ENCODE data around the gene NUCB2.
A peak's percentile ranks its signal among the peaks of the same experiment; 100 is the strongest.
"Not testable (repeated sequence)": the region's sequence is repeated elsewhere in the genome, so short reads cannot be mapped to it uniquely, and the experiment has no call there.

The NUCB2 gene

DNA sequence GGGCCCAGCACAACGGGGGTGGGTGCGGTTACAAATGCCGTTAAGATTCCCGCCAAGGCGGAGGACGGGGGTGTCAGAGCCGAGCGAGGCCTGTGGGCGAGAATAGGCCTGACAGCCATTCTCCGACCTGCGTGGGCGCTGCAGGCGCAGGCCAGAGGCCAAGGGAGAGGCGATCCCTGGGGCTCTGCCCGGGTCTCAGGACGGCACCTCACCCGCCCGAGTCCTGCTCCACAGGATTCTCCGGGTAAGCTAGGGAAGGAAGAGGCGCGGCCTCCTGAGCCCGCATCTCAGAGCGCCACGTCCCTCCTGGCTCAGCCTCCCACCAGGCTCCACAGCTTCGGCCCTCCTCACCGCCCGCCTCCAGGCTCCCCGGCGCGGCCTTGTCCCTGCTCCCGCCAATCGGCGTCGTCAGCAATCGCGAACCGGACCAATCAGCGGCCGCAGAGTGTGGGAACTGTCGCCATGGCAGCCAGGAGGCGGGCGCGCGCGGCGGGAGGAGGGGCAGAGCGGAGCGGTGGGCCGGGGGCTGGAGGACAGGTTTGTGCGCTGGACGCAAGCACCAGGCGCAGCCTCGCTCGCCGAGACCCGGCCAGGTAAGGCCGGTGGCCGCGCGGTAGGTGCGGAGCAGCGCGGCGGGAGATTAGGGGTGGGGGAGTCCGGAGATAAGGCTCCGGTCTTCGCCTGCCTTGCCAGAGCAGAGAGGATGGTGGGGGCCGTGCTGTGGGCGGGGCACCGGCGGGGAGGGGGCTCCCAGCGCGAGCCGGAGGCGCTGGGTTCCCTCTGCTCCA, at the start of gene NUCB2:
NUCB2 (plus strand) TSS at position 504 of the 788 bp plus-strand sequence. CDS start 18,585 bp downstream, outside the sequence.
- DNase-seq = peak; percentile 93 to 98

DNA sequence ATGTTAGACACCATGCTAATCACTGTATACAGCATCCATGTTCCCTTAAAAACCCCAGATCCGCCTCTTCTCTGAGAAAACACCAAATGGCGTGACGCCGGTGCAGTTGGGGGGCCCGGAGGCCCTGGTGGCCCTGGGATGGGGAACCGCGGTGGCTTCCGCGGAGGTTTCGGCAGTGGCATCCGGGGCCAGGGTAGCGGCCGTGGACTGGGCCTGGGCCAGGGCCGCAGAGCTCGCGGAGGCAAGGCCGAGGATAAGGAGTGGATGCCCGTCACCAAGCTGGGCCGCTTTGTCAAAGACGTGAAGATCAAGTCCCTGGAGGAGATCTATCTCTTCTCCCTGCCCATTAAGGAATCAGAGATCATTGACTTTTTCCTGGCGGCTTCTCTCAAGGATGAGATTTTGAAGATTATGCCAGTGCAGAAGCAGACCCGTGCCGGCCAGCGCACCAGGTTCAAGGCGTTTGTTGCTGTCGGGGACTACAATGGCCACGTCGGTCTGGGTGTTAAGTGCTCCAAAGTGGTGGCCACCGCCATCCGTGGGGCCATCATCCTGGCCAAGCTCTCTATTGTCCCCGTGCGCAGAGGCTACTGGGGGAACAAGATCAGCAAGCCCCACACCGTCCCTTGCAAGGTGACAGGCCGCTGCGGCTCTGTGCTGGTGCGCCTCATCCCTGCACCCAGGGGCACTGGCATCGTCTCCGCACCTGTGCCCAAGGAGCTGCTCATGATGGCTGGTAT, 48.2 kb upstream of the NUCB2 start:
- not testable (repeated sequence) for DNase-seq

DNA sequence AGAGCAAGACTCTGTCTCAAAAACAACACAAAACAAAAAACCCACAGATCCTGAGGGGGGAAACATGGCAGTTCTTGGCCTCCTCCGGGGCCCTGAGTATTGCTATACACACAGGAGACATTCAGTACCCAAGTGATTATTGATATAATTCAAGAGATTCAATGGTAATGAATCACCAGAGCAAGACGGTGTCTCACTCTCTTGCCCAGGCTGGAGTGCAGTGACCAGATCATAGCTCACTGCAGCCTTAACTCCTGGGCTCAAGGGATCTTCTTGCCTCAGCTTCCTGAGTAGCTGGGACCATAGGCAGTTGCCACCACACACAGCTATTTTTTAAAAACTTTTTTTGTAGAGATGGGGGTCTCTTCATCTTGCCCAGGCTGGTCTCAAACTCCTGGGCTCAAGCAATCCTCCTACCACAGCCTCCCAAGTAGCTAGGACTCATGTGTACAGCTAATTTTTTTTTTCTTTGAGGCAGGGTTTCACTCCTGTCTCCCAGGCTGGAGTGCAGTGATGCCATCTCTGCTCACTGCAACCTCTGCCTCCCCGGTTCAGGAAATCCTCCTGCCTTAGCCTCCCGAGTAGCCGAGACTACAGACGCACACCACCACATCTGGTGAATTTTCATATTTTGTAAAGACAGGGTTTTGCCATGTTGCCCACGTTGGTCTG, 46.9 kb upstream of the NUCB2 start:
- DNase-seq = no peak

DNA sequence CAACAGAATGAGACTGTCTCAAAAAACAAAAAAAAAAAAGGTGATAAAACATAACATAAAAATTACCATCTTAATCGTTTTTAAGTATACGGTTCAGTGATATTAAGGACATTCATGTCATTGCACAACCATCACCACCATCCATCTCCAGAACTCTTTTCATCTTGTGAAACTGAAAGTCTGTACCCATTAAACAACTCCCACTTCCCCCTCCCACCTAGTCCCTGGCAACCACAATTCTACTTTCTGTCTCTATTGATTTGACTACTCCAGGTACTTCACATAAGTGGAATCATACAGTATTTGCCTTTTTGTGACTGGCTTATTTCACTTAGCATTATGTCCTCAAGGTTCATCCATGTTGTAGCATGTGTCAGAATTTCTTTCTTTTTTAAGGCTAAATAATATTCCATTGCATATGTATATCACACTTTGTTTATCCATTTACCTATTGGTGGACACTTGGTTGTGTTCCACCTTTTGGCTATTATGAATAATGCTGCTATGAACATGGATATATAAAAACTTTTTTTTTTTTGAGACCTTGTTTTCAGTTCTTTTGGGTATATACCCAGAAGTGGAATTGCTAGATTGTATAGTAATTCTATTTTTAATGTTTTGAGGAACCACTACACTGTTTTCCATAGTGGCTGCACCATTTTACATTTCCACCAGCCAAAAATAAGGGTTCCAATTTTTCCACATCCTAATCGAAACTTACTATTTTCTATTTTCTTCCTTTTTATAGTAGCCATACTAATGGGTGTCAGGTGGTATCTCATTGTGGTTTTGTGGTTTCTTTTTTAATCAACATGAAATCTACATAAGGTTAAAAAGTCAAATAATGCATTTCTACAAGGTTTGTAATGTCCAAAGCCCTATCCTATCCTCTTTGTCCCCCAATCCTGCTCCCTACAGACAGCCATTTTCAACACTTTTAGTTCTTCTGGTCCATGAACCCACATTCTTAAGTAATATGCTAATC, 45.4 kb upstream of the NUCB2 start:
- DNase-seq = no peak

DNA sequence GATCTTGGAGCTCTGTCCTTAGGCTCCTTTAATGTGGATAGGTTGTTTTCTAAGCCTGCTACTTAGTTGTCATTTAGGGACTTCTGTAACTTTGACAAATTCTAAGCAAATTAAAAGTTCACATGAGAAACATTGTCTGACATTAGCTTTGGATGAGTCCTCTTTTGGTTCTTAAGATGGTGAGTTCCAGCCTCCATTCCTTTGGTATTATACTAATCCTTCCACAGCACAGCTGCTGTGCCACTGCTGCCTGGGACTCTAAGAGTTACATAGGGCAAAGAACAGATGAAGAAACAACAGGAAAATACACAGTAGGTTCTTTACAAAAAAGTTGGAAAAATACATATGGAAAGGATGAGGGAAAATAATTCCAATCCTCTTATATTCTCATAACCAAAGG, 43.4 kb upstream of the NUCB2 start:
- no peak for DNase-seq

DNA sequence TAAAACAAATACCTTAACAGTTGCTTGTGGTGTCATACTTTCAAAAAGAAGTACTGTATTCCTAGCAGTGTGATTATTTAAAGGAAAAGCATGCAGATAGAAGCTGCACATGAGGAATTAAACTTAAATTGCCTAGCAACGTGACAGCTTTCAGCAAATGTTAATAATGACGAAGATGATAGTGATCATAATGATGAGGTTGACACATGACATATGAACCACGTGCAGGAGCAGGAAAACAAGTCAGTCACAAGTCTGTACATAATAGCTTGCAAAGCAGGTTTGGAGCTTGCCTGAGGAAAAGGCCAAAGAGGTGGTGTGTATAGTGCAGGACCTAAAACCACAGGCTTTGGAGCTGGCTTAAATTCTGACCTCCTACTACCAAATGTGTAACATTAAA, 38.2 kb upstream of the NUCB2 start:
- DNase-seq = no peak

DNA sequence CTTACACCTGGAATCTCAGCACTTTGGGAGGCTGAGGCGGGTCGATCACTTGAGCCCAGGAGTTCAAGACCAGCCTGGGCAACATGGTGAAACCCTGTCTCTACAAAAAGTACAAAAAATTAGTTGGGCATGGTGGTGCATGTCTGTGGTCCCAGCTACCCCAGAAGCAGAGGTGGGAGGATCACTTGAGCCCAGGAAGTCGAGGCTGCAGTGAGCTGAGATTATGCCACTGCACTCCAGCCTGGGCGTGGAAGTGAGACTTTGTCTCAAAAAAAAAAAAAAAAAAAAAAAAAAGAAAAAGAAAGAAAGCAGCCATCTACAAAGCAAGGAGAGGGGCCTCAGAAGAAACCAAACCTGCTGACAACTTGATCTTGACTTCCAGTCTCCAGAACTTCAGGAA, 36.6 kb upstream of the NUCB2 start:
- not testable (repeated sequence) for DNase-seq

DNA sequence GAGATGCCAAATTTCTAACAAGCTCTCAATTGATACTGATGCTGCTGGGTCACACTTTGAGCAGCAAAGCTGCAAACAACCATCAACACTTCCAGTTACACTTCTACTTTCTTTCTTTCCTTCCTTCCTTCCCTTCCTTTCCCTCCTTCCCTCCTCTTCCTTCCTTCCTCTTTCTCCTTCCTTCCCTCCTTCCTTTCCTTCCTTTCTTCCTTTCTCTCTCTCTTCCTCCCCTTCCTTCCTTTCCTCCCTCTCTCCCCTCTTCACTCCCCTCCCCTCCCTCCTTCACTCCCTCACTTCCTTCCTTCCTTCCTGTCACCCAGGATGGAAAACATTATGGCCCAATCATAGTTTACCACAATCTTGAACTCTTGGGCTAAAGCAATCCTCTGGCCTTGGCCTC, 35.8 kb upstream of the NUCB2 start:
- no peak for DNase-seq

DNA sequence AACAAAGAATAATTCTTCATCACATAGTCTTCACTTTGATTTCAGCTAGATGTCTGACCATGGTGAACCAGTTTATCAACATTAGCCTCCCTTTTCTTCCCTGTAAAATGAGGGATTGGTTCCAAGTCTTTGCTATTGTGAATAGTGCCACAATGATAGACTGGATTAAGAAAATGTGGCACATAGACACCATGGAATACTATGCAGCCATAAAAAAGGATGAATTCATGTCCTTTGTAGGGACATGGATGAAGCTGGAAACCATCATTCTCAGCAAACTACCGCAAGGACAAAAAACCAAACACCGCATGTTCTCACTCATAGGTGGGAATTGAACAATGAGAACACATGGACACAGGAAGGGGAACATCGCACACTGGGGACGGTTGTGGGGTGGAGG, 33.6 kb upstream of the NUCB2 start:
- DNase-seq = not testable (repeated sequence)

DNA sequence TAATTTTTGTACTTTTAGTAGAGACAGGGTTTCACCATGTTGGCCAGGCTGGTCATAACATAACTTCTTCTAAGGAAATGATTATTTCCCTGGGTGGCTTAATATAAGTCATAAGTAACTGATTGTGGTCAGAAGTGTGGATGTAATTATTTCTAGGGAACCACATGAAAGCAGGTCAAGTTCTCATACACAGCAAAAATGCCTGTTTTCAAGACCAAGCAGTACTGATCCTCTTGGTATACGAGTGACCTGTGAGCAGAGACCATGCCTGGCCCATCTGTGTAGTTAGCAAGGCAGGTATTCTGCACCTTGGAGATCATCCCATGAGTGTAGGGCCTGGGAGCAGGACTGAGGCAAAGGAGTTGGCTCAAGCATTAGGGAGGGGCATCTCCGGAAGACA, 32.5 kb upstream of the NUCB2 start:
- no peak for DNase-seq

DNA sequence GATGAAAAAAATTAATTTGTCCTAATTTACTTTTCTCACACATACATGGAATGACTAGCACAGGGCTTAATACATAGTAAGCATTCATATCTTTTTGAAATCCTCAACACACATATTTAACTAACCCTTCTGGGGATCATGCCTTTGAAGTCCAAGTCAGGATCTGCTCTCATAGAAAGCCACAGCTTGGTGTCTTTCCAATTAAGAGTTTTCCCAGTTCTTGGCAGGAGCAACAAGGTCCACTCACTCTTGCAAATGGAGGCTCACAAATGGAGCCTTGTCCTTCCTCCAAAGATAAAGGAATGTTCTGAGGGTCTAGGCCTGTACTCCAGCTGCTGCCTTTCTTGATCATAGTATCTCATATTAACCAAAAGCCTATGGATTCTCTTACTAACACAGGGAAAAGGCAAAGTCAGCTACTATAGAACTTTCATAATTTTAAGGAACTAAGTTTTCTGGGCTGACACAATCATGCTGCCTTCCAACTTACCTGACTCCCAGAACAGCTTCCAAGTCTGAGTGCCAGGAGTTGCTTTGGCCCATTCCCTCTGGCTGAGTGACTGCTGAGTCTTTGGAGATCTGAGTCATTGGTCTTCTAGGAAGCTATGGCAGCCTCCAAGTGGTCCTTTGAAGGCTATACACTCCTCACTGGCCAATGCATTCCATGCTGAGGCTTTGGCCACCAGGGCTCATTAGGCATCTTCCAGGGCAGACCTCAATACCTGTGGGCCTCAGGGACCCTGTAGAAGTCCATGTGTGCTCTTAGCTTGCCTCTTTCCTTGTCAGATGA, 25.8 kb upstream of the NUCB2 start:
- no peak for DNase-seq

DNA sequence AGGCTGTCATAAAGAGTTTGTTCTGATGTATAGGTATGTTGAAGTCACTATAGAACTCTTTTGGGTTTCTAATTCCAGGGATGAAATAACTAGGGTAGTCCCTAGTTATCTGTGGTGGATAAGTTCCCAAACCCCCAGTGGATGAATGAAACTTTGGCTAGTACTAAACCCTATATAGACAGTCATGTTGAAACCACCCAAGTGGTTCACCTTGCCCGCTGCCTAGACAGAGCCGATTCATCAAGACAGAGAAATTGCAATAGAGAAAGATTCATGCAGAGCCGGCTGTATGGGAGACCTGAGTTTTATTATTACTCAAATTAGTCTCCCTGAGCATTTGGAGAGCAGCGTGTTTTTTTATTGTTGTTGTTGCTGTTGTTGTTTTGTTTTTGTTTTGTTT, 23.8 kb upstream of the NUCB2 start:
- no peak for DNase-seq

DNA sequence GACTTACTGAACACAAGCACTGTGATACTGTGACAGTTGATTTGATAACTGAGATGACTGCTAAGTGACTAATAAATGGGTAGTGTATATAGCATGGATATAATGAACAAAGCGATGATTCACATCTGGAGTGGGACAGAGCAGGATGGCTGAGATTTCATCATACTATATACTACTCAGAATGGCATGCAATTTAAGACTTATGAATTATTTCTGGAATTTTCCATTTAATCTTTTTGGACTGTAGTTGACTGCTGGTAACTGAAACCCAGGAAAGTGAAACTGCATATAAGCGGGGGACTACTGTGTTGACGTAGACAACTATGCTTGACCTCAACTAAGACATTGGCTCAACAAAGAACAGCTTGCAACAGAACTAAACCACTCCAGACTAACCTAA, 20.0 kb upstream of the NUCB2 start:
- DNase-seq = no peak

DNA sequence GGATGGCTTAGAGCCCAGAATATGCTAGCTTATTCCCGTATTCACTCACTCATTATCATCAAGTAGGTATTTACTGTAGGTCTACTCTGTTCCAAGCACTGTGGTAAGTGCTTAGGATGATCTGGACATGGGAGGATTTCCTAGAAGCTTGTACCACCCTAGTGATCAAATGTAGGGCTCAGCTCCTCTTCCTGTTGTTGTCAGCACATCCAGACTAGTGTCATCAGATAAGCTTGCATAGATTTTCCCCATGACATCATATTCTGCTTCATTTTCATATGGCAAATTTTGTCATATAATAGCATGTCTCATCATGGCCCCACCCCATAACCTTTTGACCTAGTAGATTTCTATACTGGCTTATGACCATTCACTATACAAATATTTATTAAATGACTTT, 19.3 kb upstream of the NUCB2 start:
- DNase-seq = no peak

DNA sequence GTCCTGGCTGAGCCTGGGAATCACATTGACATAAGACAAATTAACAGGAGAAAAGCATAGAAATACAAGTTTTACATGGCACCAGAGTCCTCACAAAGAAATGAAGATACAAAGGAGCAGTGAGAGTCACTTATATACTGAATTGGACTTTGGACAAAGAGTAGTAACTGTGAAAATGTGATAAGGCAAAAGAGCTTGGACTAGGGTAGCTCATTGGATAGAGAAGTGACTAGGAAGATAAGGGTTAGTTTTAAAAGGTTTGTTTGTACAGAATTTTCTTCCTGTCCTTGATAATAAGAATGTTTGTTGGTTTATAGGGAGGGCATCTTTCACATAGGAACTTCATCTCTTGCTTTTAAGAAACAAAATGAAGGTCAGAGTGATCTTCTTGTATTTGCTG, 17.9 kb upstream of the NUCB2 start:
- DNase-seq = no peak

DNA sequence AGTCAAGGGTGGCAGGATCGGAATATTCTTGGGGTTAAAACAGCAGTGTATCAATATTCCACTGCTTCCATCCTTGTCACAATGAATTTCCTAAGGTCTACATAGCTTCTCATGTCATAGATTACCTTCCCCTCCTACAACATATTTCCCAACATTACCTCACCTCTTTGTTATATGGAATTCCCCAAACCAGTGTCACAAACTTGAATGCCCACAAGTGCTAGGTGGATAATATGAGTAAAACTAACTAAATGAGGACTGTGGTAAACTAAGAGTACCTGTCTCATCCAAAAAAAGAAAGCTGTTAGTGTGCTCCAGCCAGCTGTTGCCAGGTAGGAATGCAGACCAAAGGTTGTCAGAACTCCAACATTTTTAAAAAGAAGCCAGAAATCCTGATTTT, 17.0 kb upstream of the NUCB2 start:
- DNase-seq = no peak

DNA sequence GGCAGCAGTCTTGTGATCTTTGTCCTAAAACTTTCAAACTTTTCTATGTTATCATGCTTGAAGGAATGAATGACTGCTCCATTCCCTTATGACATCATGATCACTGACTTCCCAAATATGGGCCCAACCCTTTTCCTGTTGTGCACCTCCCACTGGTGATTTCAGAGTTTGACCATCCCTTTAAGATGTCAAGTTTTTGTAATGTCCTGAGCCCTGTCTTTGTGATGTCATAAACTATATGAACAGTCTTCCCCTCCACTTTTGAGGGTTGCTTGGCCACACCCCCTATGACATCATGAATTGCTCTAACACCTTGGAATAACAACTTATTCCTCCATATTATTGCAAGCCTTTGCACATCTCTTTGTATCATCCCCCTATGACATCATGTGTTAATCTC, 16.5 kb upstream of the NUCB2 start:
- no peak for DNase-seq

DNA sequence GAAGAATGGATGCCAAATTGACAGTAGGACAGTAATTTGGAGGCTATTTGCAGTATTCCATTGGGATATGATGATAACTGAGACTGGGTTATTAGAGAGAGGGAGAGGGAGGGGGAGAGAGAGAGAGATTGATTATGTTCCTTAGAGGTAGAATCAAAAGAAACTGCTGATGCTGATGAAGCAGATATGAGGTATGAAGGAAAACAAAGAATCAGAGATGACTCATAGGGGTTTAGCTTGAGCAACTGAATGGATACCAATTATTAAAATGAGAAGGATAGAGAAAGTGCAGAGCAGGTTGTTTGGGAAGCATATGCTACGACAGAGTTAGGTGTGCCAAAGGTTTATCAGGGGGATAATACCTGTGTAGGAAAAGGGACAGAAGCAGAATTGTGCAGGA, 12.8 kb upstream of the NUCB2 start:
- DNase-seq = no peak

DNA sequence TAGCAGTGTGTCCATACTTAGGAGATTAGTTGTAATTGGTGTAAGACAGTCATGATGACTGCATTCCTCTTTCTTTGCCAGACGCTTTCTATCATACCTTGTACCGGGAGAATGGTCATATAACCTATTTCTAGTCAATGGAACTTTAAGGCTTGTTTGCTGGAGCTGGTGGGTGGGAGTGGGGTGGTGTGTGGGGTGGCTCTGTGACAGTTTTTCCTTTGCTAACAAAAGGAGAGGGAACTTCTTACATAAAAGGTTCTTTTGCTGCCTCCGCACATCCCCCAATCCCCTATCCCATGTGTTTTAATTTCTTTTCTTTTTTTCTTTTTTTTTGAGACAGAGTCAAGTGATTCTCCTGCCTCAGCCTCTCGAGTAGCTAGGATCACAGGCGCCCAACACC, 9.8 kb upstream of the NUCB2 start:
- DNase-seq = no peak

DNA sequence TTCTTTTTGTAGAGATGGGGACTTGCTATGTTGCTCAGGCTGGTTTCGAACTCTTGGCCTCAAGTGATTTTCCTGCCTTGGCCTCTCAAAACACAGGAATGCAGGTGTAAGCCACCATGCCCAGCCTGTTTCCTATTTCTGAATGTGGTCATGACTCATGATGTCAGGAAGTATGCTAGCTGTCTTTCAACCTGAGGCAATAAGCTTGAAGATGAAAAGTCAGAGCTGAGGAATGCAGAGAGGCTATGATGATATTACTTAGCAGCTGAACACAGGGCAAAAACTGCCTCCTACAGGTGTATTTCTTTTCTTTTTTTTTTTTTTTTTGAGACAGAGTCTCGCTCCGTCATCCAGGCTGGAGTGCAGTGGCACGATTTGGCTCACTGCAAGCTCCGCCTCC, 9.0 kb upstream of the NUCB2 start:
- no peak for DNase-seq

DNA sequence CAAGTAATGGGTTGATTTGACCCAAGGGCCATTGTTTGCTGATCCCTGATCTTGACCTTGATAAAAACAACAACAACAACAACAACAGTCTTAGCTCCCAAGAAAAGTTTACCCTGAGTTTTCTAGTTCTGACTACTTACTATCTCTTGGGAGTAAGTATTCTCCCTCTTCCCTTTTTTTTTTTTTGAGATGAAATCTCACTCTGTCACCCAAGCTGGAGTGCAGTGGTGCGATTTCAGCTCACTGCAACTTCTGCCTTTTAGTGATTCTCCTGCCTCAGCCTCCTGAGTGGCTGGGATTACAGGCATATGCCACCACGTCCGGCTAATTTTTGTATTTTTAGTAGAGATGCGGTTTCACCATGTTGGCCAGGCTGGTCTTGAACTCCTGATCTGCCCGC, 8.0 kb upstream of the NUCB2 start:
- not testable (repeated sequence) for DNase-seq

DNA sequence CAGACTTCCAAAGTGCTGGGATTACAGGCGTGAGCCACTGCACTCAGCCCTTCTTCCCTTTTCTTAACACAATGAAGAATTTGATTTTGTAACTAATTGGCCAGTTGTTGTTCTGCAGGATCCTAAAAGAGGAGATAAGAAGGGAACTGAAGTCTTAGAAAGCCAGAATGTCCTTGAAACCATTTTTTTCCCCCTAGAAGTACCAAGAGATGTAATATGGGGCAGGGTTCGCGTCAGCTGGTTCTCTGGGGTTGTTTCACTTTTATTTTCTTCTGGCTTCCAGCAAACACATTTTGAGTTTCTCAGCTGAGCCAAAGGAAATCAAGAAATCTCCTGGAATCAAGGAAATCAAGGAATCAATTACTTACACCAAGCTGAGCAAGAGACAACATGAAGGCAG, 7.6 kb upstream of the NUCB2 start:
- DNase-seq = no peak
